ENCODE data around the gene P2RY6.

P2RY6 gene

DNA sequence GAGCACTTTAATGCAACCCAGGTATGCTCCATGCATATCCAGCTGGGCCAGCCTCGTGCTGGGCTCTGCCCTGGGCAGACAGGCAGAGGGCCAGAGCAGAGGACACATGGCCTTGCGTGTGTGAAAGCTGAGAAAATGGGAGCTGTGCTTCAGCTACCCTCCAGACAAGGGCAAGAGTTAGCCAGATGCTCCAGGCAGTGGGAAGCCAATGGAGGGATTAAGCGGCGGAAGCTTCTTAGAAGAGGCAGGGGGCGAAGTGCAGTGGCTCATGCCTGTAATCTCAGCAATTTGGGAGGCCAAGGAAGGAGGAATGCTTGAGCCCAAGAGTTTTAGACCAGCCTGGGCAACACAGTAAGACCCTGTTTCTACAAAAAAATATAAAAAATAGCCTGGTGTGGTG, 26.1 kb downstream of the P2RY6 start:
- DNase-seq, result no peak

DNA sequence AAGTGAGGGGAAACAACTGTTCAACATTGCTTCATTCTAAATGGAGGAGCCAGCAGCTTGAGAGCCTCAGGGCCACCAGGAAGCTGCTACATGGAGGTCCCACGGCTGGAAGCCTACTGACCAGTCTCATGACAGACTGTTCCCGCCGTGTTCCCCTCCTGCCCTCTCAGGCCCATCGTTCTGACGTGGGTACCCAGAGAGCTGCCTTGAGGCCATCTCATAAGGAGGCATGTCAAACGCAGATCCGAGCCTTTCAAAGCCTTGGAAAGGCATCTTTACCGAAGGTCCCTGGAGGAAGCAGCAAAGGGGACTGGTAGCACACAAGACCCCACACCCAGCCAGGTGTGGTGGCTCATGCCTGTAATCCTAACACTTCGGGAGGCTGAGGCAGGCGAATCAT, 27.6 kb downstream of the P2RY6 start:
- no peak for DNase-seq

DNA sequence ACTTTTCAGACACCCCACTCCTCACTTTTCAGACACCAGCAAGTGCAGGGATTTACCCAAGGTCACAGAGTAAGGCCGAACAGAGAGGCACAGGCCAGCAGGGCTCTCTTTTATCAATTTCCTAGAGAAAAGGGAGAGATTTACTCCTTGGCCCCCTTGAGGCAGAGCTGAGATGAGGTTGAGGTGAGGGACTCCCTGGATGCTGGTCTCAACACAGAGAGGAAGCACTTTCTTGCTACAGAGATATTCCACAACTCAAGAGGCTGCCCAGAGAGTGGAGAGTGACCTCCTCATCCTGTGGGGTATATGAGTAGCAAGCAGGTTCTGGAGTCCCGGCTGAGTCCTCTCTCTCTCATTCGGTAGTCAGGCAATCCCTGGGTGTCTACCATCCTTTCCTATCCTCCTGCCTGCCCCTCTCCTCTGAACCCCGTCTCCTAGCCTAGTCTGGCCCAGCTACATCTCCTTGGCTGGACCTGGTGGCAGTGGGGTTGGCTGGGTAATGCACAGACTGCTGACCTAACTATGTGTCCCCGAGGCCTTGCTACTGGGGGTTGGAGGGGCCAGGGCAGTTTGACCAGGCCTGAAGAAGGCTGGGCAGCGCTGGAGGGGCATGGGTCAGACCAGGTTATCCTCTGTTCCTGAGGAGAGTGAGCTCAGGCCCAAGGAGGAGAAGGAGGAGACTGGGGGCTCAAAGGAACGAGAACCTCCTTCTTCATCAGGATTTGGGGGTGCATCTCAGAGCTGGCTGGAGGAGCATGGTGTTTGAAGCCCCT, 34.1 kb downstream of the P2RY6 start:
- no peak for DNase-seq

DNA sequence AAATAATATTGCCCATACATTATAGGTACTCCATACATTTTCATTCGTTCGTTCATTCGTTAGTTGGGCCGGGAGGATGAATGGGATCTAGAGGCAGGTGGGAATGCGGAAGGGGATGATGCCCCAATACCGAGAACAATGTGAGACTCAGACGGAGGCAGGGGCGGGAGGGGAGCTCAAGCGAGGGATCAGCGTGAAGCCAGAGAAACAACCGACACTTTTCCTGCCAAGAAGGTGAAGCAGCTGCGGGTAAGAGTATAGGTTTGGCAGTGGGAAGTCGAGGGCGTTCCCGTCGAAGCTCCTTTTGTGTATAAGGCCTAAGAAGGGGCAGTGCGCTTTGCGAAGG, 34.8 kb downstream of the P2RY6 start:
- no peak for DNase-seq

DNA sequence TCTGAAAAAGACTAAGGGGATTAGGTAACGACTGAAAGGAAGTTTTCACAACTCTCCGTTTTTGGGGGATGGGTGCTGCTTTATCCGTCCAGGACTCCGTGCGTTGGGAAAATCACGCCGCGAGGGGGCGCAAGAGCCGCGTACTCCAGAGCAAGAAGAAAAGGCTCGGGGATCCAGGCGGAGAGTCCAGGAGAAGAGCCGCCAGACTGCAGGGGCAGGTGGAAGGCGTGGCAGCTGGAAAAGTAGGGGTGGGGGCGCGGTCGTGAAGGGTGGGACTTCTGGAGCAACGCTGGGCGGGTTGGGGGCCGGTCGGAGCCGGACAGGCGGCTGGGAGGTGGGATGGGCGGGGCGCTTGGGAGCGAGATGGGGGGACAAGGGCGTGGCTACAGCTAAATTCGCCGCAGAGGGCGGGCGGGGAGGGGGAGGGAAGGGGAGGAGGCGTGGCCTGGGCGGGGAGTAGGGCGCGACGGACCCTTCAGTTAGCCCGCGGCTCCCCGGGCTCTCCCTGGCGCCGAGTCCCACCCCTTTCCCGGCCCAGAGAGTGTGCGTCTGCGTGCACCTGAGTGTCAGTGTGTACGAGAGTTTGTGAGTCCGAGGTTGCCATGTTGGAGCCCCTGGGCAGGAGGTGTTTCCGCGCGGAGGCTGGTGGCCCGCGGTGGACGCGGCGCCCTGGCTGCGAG, 35.3 kb downstream of the P2RY6 start:
- DNase-seq, result peak; percentile 87 to 89

DNA sequence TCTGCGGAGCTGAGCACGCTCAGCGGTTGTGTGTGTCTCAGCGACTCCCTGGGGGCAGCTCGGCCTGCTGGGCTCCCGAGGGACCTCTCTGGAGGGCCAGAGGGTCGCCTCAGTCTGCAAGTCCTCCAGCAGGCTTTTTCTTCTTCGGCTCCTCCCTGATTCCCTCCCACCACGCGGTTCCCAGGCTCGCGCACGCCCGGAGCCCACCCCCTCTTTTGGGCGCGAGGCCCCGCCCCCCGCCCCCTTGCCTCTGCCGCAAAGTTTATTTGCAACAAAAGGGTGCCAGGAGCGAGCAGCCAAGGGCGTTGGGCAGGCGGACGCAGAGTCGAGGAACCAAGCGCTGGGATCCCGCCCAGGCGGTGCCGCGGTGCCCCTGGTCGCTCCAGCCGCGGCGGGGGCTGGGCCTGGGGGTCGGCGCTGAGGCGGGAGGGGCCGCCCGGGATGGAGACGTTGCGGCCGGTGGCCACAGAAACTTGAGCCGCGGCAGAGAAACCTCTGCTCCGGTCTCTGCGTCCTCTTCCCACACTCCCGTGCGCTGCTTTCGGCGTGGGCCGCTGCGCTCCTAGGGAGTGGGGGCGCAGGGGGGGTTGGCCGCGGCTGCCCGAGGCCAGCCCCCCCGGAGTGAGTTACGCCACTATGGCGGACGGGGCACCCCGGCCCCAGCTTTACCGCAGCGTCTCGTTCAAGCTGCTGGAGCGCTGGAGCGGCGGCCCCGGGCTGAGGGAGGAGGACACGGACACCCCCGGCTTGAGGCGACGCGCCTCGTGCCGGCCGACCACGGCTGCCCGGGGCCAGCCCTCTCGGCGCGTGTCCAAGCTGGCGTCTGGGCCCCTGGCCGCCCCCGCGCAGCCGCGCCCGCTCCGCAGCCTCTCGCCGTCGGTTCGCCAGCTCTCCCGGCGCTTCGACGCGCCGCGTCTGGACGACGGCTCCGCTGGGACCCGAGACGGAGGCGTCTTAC, 36.1 kb downstream of the P2RY6 start, which contains the start of gene ARHGEF17:
Gene ARHGEF17 (plus strand): TSS at position 274 of the 958 bp plus-strand sequence. CDS start 363 bp downstream, at position 637.
- DNase-seq, result peak in 1 of 2 donors; percentile 30

DNA sequence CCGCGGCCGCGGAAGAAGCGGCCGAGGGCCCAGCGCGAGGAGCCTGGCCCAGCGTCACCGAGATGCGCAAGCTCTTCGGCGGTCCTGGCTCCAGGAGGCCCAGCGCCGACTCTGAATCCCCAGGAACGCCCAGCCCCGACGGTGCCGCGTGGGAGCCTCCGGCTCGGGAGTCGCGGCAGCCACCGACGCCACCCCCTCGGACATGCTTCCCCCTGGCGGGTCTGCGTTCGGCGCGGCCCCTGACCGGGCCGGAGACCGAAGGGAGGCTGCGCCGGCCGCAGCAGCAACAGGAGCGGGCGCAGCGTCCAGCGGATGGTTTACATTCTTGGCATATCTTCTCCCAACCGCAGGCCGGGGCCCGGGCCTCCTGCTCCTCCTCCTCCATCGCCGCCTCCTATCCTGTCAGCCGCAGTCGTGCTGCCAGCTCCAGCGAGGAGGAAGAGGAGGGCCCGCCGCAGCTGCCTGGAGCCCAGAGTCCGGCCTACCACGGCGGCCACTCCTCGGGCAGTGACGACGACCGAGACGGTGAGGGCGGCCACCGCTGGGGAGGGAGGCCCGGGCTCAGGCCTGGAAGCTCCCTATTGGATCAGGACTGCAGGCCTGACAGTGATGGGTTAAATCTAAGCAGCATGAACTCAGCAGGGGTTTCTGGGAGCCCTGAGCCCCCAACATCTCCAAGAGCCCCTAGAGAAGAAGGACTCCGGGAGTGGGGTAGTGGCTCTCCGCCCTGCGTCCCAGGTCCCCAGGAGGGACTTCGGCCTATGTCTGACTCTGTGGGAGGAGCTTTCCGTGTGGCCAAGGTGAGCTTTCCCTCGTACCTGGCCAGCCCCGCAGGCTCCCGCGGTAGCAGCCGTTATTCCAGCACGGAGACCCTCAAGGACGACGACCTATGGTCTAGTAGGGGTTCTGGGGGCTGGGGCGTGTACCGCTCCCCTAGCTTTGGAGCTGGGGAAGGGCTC, 37.1 kb downstream of the P2RY6 start:
- DNase-seq, result peak in 1 of 2 donors; percentile 42

DNA sequence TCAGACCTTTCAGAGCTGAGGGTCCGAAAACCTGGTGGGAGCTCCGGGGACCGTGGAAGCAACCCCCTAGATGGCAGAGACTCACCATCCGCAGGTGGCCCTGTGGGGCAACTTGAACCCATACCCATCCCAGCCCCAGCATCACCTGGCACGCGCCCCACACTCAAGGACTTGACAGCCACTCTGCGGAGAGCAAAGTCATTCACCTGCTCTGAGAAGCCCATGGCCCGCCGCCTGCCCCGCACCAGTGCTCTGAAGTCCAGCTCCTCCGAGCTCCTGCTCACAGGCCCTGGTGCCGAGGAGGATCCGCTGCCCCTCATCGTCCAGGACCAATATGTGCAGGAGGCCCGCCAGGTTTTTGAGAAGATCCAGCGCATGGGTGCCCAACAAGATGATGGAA, 37.9 kb downstream of the P2RY6 start:
- no peak for DNase-seq

DNA sequence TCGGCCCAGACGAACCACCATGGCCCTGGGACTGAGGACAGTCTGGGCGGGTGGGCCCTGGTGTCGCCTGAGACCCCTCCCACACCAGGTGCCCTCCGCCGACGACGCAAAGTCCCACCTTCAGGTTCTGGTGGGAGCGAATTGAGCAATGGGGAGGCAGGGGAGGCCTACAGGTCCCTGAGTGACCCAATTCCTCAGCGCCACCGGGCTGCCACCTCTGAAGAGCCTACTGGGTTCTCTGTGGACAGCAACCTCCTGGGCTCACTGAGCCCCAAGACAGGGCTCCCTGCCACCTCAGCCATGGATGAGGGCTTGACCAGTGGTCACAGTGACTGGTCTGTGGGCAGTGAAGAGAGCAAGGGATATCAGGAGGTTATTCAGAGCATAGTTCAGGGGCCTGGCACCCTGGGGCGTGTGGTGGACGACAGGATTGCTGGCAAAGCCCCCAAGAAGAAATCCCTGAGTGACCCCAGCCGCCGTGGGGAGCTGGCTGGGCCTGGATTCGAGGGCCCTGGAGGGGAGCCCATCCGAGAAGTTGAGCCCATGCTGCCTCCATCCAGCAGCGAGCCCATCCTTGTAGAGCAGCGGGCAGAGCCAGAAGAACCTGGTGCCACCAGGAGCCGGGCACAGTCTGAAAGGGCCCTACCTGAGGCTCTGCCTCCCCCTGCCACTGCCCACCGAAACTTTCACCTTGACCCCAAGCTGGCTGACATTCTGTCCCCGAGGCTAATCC, 38.7 kb downstream of the P2RY6 start:
- DNase-seq, result no peak

DNA sequence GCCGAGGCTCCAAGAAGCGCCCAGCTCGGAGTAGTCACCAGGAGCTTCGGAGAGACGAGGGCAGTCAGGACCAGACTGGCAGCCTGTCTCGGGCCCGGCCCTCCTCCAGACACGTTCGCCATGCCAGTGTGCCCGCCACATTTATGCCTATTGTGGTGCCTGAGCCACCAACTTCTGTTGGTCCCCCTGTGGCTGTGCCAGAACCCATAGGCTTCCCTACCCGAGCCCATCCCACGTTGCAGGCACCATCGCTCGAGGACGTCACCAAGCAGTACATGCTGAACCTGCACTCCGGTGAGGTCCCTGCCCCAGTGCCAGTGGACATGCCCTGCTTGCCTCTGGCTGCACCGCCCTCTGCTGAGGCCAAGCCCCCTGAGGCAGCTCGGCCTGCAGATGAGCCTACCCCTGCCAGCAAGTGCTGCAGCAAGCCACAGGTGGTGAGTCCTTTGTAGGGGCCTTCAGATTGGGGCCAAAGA, 39.3 kb downstream of the P2RY6 start:
- no peak for DNase-seq

DNA sequence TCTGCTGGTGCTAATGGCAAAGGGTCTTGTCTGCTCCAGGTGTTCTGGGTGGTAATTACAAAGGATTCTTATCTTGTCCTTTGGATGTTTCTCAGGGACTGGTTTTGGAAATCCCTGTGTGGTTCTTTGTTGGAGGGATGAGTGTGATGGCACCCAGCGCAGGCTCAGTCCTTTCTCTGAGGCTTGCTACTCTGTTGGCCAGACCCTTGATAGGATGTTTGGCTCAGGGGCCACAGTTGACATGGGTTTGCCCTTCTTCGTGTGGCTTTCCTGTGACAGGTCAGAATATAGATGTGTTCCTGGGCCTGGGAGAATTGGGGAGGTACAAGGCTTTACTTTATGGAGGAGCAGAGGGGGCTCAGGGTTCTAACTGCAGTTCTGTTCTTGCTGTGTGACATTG, 39.9 kb downstream of the P2RY6 start:
- DNase-seq, result no peak

DNA sequence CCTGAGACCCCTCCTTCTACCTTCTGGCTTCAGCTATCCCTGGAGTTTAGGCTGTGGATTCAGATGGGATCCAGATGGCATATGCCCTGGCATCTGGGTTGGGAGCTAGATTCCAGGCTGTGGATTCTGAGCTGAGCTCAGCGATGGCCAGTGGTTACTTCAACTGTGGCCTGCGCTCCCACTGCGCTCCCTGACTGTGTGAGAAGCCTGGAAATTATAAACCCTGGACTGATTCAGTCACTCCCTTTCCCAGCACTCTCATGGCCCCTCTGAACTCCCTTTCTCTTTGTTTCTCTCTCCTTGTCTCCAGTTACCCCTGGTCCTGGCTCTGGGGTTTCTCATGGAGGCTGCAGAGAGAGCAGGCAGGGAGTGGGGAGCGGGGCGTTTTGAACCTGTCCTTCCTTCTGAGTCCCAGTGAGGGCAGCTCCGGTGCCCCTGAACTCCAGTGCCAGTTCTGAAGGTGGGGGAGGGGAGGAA, 40.8 kb downstream of the P2RY6 start:
- no peak for DNase-seq

DNA sequence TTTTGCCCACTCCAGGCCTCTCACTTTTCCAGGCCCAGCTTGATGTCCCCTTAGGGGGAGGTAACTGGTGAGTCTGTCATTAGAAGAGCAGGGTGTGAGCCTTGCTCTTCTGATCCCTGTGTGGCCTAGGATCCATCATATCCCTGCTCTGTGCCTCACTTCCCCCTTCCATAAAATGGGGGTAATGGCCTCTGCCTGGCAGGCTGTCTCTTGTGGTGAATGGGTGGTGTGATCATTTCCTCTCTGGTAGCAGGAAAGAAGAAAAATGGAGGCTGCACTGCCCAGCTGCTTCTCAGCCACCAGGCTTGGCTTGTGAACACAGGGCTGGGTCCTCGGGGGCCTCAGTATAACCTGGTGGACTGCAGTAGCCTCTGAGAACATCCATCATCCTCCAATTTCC, 41.5 kb downstream of the P2RY6 start:
- DNase-seq, result no peak

DNA sequence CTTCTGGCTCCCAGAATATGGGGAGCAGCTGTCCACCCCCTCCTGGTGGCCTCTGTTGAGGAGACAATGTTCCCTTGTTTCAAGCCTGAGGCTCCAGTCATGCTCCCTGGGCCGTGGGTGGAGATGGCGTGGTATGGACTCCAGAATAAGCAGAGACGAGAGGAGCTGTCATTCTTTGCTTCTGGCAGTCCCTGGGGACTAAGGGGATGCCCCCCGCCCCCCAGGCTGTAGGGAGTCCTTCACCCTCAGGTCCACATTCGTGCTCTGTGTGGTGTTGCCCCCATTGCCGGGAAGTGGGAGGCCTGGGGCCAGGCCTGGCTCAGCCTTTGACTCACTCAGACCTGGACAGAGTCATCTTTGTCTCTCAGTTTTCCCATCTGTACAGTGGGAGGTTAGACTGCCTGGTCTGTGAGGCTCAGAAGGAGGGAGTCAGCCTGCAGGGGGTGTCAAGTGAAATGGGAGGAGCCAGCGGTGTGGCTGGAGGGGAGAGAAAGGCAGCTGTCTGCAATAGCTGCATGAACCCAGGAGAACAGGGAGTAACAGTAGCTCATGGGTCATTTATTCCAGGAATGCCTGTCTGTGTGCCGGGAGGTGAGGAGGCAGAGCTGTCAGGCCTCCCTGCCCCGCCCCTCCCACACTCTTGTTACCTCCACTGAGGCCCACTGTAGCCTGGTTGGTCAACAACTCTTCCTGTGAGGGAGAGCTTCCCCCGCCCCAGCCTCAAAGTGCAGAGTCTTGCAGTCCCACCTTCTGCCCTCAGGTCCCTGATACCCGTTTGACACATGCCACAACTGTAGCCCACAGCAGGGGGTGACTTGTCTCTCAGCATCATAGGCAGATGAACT, 42.2 kb downstream of the P2RY6 start:
- no peak for DNase-seq

DNA sequence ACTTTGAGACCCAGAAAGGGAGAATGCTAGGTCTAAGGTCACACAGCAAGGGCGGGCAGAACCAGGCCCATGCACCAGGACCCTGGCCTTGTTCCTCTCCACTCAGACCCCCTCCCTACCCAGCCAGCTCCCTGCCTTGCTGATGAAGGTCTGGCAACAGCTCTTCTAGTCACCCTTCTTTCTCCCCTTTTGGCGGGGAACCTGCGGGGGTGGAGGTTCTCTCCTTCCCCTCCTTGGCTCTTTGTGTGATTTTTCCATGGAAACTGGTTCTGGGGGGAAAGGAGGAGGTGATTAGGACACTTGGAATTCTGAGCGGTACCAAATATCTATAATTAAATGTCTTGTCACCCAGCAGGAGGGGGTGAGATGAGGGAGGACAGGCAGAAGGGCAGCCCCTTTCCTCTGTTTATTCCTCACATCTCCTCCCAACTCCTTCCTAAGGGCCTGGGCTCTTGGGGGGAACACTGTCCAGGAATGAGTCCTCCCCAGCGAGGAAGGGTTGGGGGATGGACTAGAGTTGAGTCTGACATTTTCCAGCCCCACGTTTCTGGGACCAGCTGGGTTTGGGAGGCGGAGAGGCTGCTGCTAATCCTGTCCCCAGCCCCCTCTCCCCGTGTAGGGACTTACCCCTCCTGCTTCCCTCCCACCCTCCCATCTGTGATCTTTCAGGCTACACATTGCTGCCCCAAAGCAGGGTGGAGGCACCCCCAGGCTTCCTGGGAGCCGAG, 43.3 kb downstream of the P2RY6 start:
- no peak for DNase-seq

DNA sequence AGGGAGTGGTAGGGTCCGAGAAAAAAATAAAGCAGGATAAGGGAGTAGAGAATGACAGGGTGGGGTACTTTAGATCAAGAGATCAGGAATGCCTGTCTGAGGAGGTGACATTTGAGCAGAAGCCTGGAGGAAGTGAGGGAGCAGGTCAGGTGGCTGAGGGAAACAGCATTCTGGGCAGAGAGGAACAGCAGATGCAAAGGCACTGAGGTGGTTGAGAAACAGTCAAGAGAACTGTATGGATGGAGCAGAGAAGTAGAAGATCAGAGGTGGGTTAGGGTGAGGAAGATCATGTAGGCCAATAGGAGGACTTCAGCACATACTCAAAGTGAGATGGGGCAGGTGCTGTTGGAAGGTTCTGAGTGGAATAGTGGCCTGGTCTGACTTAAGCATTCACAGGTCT, 44.3 kb downstream of the P2RY6 start:
- DNase-seq, result no peak

DNA sequence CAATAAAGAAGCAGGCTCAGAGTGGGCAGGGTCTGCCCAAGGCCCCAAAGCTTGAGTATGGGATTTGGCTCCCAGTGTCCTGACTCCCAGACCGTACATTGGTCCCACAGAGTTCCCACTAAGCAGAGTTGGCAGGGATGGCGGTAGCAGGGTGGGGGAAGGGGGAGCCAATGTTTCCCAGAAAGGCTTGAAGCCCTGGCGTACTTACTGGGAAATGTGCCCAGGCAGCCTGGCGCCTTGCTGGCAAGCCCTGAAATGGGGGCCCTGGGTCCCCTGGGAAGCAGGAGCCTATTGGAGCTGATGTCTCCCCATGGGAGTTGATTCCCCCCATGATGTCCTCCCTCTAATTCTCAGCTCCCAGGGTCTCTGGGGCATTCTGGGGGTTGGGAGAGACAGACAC, 45.2 kb downstream of the P2RY6 start:
- no peak for DNase-seq

DNA sequence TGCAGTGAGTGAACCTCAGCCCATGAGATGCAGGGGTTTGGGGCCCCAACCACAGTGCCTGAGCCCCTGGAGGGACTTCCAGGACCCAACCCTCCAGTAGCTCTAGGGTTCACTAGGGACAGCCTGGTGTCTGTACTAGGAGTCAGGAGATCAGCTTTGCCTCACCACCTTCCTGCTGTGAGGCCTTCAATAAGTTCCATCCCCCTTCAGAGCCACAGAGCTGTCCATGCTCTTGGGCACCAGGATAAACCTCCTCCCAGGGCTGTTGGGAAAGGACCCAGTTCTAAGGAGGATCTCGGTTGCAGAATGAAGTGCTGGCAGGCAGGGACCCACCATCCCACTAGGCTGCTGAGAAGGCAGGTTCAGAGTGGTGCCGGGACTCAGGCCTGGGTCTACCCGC, 45.7 kb downstream of the P2RY6 start:
- no peak for DNase-seq

DNA sequence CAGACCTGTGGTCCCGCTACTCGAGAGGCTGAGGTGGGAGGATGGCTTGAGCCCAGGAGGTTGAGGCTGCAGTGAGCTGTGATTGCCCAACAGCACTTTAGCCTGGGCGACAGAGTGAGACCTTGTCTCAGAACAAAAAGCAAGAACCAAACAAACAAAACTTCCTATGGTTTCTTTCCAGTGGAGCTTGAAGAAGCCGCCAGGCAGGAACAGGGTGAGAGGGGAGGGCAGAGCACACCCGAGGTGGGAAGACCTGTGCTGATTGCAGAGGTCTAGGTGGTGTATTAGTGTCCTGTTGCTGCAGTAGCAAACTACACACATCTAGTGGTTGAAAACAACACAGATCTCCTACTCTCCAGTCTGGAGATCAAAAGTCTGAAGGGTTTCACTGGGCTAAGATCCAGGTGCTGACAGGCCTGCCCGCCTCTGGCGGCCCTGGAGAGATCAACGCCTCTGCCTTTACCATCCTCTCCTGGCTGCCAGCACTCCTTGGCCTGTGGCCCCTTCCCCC, 46.4 kb downstream of the P2RY6 start:
- no peak for DNase-seq
